Stimulated activated CD4-positive, alpha-beta T cell treated with anti-CD3 and anti-CD28 coated beads, TNF-alpha, amount 100 ng/mL, for 1 hour (primary cell): ENCODE results near the gene USP17L28.
"Not testable (repeated sequence)": the region's sequence is repeated elsewhere in the genome, so short reads cannot be mapped to it uniquely, and the experiment has no call there.

Source experiments
- DNase-seq, 3 donors: peaks; one replicate each; pipeline ENCODE4 v3.0.0-alpha.2; 2020; ENCODE audit warnings: low read depth in 3 of 3, low spot score in 1 of 3

The USP17L28 gene

GRCh38 chr4:9348593-9348992 lies at the start of gene USP17L28:
TSS of gene USP17L28 (plus strand) at chr4:9348893. CDS start at chr4:9348893, 0 bp downstream.
- not testable (repeated sequence) for DNase-seq

- not testable (repeated sequence) for DNase-seq
Observed at GRCh38 chr4:9324191-9324590, 24.5 kb upstream of the USP17L28 start.

GRCh38 chr4:9324865-9325264 lies 23.8 kb upstream of the USP17L28 start, which contains the start of gene USP17L24:
TSS of gene USP17L24 (plus strand) at chr4:9325165. CDS start at chr4:9325165, 0 bp downstream.
- not testable (repeated sequence) for DNase-seq

GRCh38 chr4:9329611-9330010 lies 19.1 kb upstream of the USP17L28 start, which contains the start of gene USP17L25:
TSS of gene USP17L25 (plus strand) at chr4:9329911. CDS start at chr4:9329911, 0 bp downstream.
- not testable (repeated sequence) for DNase-seq

GRCh38 chr4:9334358-9334757 lies 14.3 kb upstream of the USP17L28 start, which contains the start of gene USP17L26:
TSS of gene USP17L26 (plus strand) at chr4:9334658. CDS start at chr4:9334658, 0 bp downstream.
- DNase-seq, result not testable (repeated sequence)

- DNase-seq, result not testable (repeated sequence)
Observed at GRCh38 chr4:9339103-9339502, 9.6 kb upstream of the USP17L28 start, which contains the start of gene USP17L5. TSS of gene USP17L5 (plus strand) at chr4:9339403. CDS start at chr4:9339403, 0 bp downstream.

- DNase-seq, result not testable (repeated sequence)
Observed at GRCh38 chr4:9343848-9344247, 4.8 kb upstream of the USP17L28 start, which contains the start of gene USP17L27. TSS of gene USP17L27 (plus strand) at chr4:9344148. CDS start at chr4:9344148, 0 bp downstream.

GRCh38 chr4:9350866-9351265 lies 2.2 kb downstream of the USP17L28 start:
- DNase-seq, result not testable (repeated sequence)

- not testable (repeated sequence) for DNase-seq
Observed at GRCh38 chr4:9353338-9353737, 4.6 kb downstream of the USP17L28 start, which contains the start of gene USP17L29. TSS of gene USP17L29 (plus strand) at chr4:9353638. CDS start at chr4:9353638, 0 bp downstream.

- DNase-seq, result not testable (repeated sequence)
Observed at GRCh38 chr4:9362829-9363228, 14.1 kb downstream of the USP17L28 start, which contains the start of gene USP17L30. TSS of gene USP17L30 (plus strand) at chr4:9363129. CDS start at chr4:9363129, 0 bp downstream.

- DNase-seq, result not testable (repeated sequence)
Observed at GRCh38 chr4:9379881-9380280, 31.2 kb downstream of the USP17L28 start.

- DNase-seq, result peak; percentile 1 to 28 (median 18)
Observed at GRCh38 chr4:9381012-9381534, 32.4 kb downstream of the USP17L28 start.

- no peak for DNase-seq
Observed at GRCh38 chr4:9384126-9384525, 35.4 kb downstream of the USP17L28 start.

- DNase-seq, result not testable (repeated sequence)
Observed at GRCh38 chr4:9389001-9389400, 40.3 kb downstream of the USP17L28 start.
